ENCODE measurements around the gene ACSS1.

ACSS1 gene

GRCh38 chr20:25081730-25082497 is 24.0 kb upstream of the ACSS1 start, which contains the start of gene VSX1:
Gene VSX1 (minus strand): TSS chr20:25082141. CDS start chr20:25082096, 45 bp downstream.
- POLR2A ChIA-PET = no interaction called here
- H3K4me3 ChIP-seq (ENCODE audit: low read depth, low read length) = no peak within 1 kb of the TSS
- TF ChIP-seq CTCF (IDR thresholded peaks at IDR 0.05; ENCODE audit: insufficient read depth, low read length, missing control alignments) = no peak
- DNase-seq (ENCODE audit: low read depth, low spot score) = no peak
- CTCF ChIA-PET = no interaction called here

GRCh38 chr20:25081065-25081729 is 23.3 kb upstream of the ACSS1 start:
- POLR2A ChIA-PET = no interaction called here
- H3K4me3 ChIP-seq (ENCODE audit: low read depth, low read length) = no peak overlapping the region
- no peak for DNase-seq (ENCODE audit: low read depth, low spot score)
- CTCF ChIA-PET = interaction anchor here (1.1 kb wide), 1 partner anchor 9 kb away, joined by 3 read pairs; no protein-coding TSS in a partner anchor
- no peak for TF ChIP-seq CTCF (IDR thresholded peaks at IDR 0.05; ENCODE audit: insufficient read depth, low read length, missing control alignments)

- ChIA-PET CTCF (interaction anchor here (1.7 to 1.8 kb wide), 2 partner anchors 19 to 100 kb away, joined by 6 to 7 read pairs; no protein-coding TSS in a partner anchor), POLR2A (interaction anchor here (0.7 kb wide), 1 partner anchor 54 kb away, joined by 3 read pairs; no protein-coding TSS in a partner anchor)
- TF ChIP-seq CTCF (IDR thresholded peaks at IDR 0.05; ENCODE audit: insufficient read depth, low read length, missing control alignments) = no peak
- H3K4me3 ChIP-seq (ENCODE audit: low read depth, low read length) = no peak overlapping the region
- no peak for DNase-seq (ENCODE audit: low read depth, low spot score)
These were observed 21.2 kb upstream of the ACSS1 start for GRCh38 chr20:25079171-25079570.

- no peak for DNase-seq (ENCODE audit: low read depth, low spot score)
- ChIA-PET POLR2A (interaction anchor here (0.7 kb wide), 1 partner anchor 55 kb away, joined by 3 read pairs; no protein-coding TSS in a partner anchor), CTCF (interaction anchor here (1.0 to 1.8 kb wide), 5 partner anchors 14 to 100 kb away, joined by 3 to 7 read pairs (median 5); no protein-coding TSS in a partner anchor)
- no peak for TF ChIP-seq CTCF (IDR thresholded peaks at IDR 0.05; ENCODE audit: insufficient read depth, low read length, missing control alignments)
- H3K4me3 ChIP-seq (ENCODE audit: low read depth, low read length) = no peak overlapping the region
These were observed 20.7 kb upstream of the ACSS1 start for GRCh38 chr20:25078662-25079061.

GRCh38 chr20:25077610-25078169 is 19.8 kb upstream of the ACSS1 start:
- no peak for DNase-seq (ENCODE audit: low read depth, low spot score)
- ChIA-PET CTCF (interaction anchor here (0.6 to 1.8 kb wide), 7 partner anchors 13 to 332 kb away, joined by 3 to 7 read pairs (median 4); no protein-coding TSS in a partner anchor), POLR2A (no interaction called here)
- TF ChIP-seq CTCF (IDR thresholded peaks at IDR 0.05; ENCODE audit: insufficient read depth, low read length, missing control alignments) = no peak
- peak overlapping the region; percentile 29 for H3K4me3 ChIP-seq (ENCODE audit: low read depth, low read length)
